ENCODE results near the gene CLCN4. TPM values are rescaled to one million over a fixed set of nuclear protein-coding genes. Genes with fewer than 3 reads are reported as not detected.

Gene CLCN4
- total RNA-seq, 1 experiment from 2014 or later: 10.0 TPM

DNA sequence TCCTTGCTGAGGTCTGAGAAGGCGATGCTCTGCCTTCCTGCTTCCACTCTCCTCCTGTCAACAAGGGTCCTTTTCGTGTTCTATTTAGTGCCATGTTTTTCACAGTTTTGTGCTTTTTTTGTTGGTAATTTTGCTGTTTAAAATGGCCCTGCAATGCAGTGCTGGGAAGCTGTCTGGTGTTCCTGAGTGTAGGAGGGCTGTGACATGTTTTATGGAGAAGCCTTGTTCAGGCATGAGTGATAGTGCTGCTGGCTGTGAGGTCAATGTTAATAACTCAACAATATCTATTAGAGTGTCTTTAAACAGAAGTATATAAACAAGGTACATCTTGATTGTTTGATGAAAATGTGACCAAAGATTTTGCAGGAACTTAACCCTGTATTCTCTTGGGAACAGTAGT lies 27.6 kb downstream of the CLCN4 start:
- no peak for DNase-seq
- intact Hi-C loops (cut with micrococcal nuclease; ENCODE audit: unreplicated experiment): no loop called here
- POLR2A ChIA-PET: no interaction called here
- H3K9me3 Mint-ChIP-seq (ENCODE audit: unreplicated experiment): no peaks in the 10 kb centered on the region
- Histone ChIP-seq H3K4me1 (no peaks in the 10 kb centered on the region), H3K9me3 (no peaks in the 10 kb centered on the region), H3K36me3 (ENCODE audit: control insufficient read depth, insufficient read depth, low read length) (no peaks in the 10 kb centered on the region), H3K27me3 (replicated peaks; ENCODE audit: control insufficient read depth, insufficient read depth, low read length) (no peaks in the 10 kb centered on the region), H3K4me3 (ENCODE audit: low read depth, low read length) (no peak overlapping the region)
- H3K36me3 Mint-ChIP-seq (ENCODE audit: insufficient read depth, unreplicated experiment): no peaks in the 10 kb centered on the region
- H3K27ac Mint-ChIP-seq (ENCODE audit: unreplicated experiment): no peak overlapping the region
- TF ChIP-seq, protein P1, sequence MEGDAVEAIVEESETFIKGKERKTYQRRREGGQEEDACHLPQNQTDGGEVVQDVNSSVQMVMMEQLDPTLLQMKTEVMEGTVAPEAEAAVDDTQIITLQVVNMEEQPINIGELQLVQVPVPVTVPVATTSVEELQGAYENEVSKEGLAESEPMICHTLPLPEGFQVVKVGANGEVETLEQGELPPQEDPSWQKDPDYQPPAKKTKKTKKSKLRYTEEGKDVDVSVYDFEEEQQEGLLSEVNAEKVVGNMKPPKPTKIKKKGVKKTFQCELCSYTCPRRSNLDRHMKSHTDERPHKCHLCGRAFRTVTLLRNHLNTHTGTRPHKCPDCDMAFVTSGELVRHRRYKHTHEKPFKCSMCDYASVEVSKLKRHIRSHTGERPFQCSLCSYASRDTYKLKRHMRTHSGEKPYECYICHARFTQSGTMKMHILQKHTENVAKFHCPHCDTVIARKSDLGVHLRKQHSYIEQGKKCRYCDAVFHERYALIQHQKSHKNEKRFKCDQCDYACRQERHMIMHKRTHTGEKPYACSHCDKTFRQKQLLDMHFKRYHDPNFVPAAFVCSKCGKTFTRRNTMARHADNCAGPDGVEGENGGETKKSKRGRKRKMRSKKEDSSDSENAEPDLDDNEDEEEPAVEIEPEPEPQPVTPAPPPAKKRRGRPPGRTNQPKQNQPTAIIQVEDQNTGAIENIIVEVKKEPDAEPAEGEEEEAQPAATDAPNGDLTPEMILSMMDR (IDR thresholded peaks at IDR 0.05; ENCODE audit: insufficient read depth in 1 of 2, low read depth in 1 of 2, low read length in 1 of 2, severe bottlenecking in 1 of 2, unreplicated experiment in 1 of 2): no peak
- no TSS peak for BruUV-seq (replicated peaks)
- H3K27me3 Mint-ChIP-seq (ENCODE audit: insufficient read depth, unreplicated experiment): no peaks in the 10 kb centered on the region
- H3K4me3 Mint-ChIP-seq (ENCODE audit: unreplicated experiment): no peak overlapping the region
- CTCF ChIA-PET: no interaction called here
- H3K4me1 Mint-ChIP-seq (ENCODE audit: low read depth, unreplicated experiment): peaks cover under 1% of the 10 kb centered on the region

- Mint-ChIP-seq H3K4me3 (ENCODE audit: unreplicated experiment) (no peak overlapping the region), H3K27ac (ENCODE audit: unreplicated experiment) (no peak overlapping the region), H3K27me3 (ENCODE audit: insufficient read depth, unreplicated experiment) (no peaks in the 10 kb centered on the region), H3K4me1 (ENCODE audit: low read depth, unreplicated experiment) (peaks cover 8% of the 10 kb centered on the region), H3K9me3 (ENCODE audit: unreplicated experiment) (no peaks in the 10 kb centered on the region), H3K36me3 (ENCODE audit: insufficient read depth, unreplicated experiment) (no peaks in the 10 kb centered on the region)
- Histone ChIP-seq H3K36me3 (ENCODE audit: control insufficient read depth, insufficient read depth, low read length) (no peaks in the 10 kb centered on the region), H3K4me3 (ENCODE audit: low read depth, low read length) (no peak overlapping the region), H3K9me3 (no peaks in the 10 kb centered on the region), H3K4me1 (no peaks in the 10 kb centered on the region), H3K27me3 (replicated peaks; ENCODE audit: control insufficient read depth, insufficient read depth, low read length) (no peaks in the 10 kb centered on the region)
- ChIA-PET POLR2A (no interaction called here), CTCF (no interaction called here)
- TF ChIP-seq, protein P1 (IDR thresholded peaks at IDR 0.05; ENCODE audit: insufficient read depth in 1 of 2, low read depth in 1 of 2, low read length in 1 of 2, severe bottlenecking in 1 of 2, unreplicated experiment in 1 of 2): no peak
- BruUV-seq (replicated peaks): no TSS peak
- DNase-seq: no peak
- intact Hi-C loops (cut with micrococcal nuclease; ENCODE audit: unreplicated experiment): no loop called here
These were observed 29.6 kb downstream of the CLCN4 start for GRCh38 chrX:10186355-10186754.

GRCh38 chrX:10187421-10187820 lies 30.6 kb downstream of the CLCN4 start:
- intact Hi-C loops (cut with micrococcal nuclease; ENCODE audit: unreplicated experiment): no loop called here
- ChIA-PET CTCF (no interaction called here), POLR2A (interaction anchor here (0.5 kb wide), 1 partner anchor 441 kb away, joined by 3 read pairs; no protein-coding TSS in a partner anchor)
- DNase-seq: no peak
- peaks cover 8% of the 10 kb centered on the region for H3K4me1 Mint-ChIP-seq (ENCODE audit: low read depth, unreplicated experiment)
- Histone ChIP-seq H3K4me3 (ENCODE audit: low read depth, low read length) (no peak overlapping the region), H3K4me1 (no peaks in the 10 kb centered on the region), H3K36me3 (ENCODE audit: control insufficient read depth, insufficient read depth, low read length) (no peaks in the 10 kb centered on the region), H3K9me3 (no peaks in the 10 kb centered on the region), H3K27me3 (replicated peaks; ENCODE audit: control insufficient read depth, insufficient read depth, low read length) (no peaks in the 10 kb centered on the region)
- no peak overlapping the region for H3K27ac Mint-ChIP-seq (ENCODE audit: unreplicated experiment)
- no peaks in the 10 kb centered on the region for H3K27me3 Mint-ChIP-seq (ENCODE audit: insufficient read depth, unreplicated experiment)
- TF ChIP-seq, protein P1 (IDR thresholded peaks at IDR 0.05; ENCODE audit: insufficient read depth in 1 of 2, low read depth in 1 of 2, low read length in 1 of 2, severe bottlenecking in 1 of 2, unreplicated experiment in 1 of 2): no peak
- no TSS peak for BruUV-seq (replicated peaks)
- H3K4me3 Mint-ChIP-seq (ENCODE audit: unreplicated experiment): no peak overlapping the region
- peaks cover 7% of the 10 kb centered on the region for H3K9me3 Mint-ChIP-seq (ENCODE audit: unreplicated experiment)
- peaks cover 5% of the 10 kb centered on the region for H3K36me3 Mint-ChIP-seq (ENCODE audit: insufficient read depth, unreplicated experiment)

Data from Caco-2 (cell line).